ENCODE measurements around the gene RAD51B.

The RAD51B gene

DNA sequence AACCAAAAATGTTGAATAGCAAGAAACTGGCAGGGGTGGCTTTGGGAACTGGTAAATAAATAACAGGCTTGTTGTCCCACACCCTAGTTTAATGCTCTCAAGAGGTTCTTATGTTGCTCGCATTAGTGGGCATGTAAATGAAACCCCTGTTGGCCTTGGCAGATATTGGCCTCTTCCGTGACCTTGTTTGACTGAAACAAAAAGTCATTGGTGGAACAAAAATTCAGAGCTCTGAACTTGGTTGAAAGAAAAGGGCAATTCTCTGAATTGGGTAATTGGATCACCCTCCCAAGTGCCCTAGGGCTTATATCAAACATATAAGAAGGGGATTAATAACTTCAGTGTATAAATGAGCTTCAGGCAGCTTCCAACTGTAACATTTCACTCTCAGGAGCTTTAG is 547.1 kb downstream of the RAD51B start:
- TF ChIP-seq, protein P1, sequence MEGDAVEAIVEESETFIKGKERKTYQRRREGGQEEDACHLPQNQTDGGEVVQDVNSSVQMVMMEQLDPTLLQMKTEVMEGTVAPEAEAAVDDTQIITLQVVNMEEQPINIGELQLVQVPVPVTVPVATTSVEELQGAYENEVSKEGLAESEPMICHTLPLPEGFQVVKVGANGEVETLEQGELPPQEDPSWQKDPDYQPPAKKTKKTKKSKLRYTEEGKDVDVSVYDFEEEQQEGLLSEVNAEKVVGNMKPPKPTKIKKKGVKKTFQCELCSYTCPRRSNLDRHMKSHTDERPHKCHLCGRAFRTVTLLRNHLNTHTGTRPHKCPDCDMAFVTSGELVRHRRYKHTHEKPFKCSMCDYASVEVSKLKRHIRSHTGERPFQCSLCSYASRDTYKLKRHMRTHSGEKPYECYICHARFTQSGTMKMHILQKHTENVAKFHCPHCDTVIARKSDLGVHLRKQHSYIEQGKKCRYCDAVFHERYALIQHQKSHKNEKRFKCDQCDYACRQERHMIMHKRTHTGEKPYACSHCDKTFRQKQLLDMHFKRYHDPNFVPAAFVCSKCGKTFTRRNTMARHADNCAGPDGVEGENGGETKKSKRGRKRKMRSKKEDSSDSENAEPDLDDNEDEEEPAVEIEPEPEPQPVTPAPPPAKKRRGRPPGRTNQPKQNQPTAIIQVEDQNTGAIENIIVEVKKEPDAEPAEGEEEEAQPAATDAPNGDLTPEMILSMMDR (IDR thresholded peaks at IDR 0.05; ENCODE audit: insufficient read depth, missing control alignments), result no peak
- FAIRE-seq (no peak), DNase-seq (ENCODE audit: insufficient read length, low spot score) (no peak)

DNA sequence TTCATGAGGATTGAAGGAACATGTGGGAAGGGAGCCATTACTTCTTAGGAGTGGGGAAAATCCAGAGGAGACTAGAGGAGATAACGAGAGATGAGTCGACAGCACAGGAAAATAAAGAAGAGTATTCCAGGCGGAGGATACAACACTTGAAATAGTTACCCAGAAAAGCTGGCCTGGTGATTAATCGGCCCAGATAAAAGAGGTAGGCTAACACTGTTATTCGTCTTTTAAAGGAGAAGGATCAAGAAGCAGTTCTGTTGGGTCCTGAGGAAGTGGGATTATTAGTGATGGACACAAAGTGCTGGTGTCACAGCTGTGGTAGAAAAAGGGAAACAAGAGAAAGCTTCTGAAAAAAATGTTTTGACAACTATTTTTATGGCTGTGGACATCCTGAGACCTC is 548.0 kb downstream of the RAD51B start:
- TF ChIP-seq, protein P1 (IDR thresholded peaks at IDR 0.05; ENCODE audit: insufficient read depth, missing control alignments), result no peak
- DNase-seq (ENCODE audit: insufficient read length, low spot score) (no peak), FAIRE-seq (no peak)

DNA sequence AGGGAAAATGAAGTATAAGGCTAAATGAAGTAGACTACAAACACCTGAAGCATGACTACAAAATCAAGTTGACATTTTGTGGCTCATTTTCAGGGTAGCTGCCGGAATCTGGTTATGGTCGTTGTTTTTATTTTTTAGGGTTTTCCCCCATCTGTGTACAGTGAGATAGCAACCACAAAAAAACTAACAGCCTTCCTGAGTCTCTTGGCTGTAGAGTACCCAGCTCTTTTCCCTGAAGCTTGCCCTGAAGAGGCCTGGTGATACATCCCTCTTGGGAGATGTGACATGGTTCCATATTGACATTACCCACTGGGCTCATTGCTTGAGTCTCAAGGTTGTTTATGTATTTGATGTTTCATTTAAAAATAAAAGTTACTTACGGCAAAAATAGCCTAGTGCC is 549.3 kb downstream of the RAD51B start:
- FAIRE-seq (no peak), DNase-seq (ENCODE audit: insufficient read length, low spot score) (no peak)
- TF ChIP-seq, protein P1 (IDR thresholded peaks at IDR 0.05; ENCODE audit: insufficient read depth, missing control alignments), result no peak

DNA sequence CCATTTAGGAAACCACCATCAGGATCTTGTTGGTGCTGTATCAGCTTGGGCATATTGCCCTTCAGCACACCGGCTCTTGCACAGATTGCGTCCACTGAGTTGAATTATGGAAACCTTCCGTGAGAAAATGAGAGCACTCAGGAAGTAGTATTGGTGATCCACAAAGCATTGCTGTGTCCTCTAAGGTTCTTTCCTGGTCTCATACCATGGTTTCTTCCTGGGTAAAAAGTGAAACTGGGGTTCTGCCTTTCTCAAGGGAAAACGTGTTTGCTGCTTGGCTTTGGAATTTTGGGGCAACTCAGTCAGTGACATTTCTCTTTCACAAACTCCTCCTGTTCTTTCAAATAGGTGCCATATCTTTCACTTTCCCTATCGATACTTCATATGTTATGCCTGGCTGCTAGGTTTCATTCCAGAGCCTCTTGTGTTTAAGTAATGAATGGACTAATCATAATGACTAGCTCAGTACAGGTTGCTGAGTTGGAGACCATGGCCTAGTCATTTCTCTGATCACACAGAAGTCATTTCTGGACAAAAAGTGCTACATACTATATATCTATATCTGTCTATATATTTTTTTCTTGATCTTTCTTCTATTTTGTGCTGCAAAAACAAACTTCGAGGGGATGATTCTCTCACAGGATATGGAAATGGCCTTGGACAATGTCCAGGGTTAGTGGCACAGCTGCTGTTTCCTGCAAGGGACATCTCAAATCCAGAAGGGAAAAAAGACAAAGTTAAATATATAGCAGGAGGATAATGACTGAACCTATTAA is 549.9 kb downstream of the RAD51B start:
- FAIRE-seq, result no peak
- DNase-seq (ENCODE audit: insufficient read length, low spot score), result no peak
- TF ChIP-seq, protein P1 (IDR thresholded peaks at IDR 0.05; ENCODE audit: insufficient read depth, missing control alignments), result no peak

DNA sequence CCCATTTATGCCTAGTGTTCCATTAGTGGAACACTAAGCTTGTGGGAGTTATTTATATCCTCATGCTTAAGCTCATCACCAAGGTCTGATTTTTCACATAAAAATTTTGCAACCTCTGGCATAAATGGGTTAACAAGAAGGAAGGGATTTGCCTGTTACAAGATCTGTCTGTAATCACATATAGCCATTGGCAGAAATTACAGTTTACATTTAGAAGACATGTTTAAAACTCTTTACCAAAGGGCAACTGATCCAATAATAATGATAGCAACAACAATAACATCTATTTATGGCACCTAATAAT is 550.4 kb downstream of the RAD51B start:
- DNase-seq (ENCODE audit: insufficient read length, low spot score) (no peak), FAIRE-seq (no peak)
- TF ChIP-seq, protein P1 (IDR thresholded peaks at IDR 0.05; ENCODE audit: insufficient read depth, missing control alignments), result no peak

DNA sequence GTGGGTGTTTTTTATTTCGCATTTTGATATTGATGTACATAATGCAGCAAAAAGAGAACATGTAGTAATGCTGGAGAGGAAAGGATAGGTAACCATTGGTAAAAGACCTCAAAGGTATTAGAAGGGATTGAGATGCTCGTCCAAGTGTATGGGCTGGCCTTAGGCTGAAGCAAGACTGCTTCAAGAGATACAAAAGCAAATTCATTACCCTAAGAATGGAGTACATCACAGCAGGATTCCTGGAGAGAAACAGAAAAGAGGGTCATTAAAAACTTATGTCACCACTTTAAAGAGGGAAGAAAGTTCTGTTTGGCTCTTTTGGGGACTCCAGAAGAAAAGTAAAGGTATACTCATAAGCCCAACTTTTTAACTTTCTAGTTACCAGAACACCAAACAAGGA is 552.8 kb downstream of the RAD51B start:
- FAIRE-seq (no peak), DNase-seq (ENCODE audit: insufficient read length, low spot score) (no peak)
- TF ChIP-seq, protein P1 (IDR thresholded peaks at IDR 0.05; ENCODE audit: insufficient read depth, missing control alignments), result no peak

DNA sequence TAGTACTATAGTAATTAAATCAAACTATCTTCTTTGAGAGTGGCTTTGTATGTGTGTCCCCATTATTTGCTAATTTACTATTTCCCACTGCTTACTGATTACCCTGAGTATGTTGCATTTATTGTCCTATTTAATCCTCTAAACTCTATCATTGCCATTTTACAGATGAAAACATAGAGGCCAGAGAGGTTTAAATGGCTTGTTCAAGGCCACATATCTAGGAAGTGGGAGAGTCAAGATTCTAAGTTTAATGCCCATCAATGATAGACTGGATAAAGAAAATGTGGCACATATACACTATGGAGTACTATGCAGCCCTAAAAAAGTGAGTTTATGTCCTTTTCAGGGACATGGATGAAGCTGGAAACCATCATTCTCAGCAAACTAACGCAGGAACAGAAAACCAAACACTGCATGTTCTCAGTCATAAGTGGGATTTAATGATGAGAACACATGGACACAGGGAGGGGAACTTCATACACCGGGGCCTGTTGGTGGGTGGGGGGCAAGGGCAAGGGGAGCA is 553.6 kb downstream of the RAD51B start:
- DNase-seq (ENCODE audit: insufficient read length, low spot score) (no peak), FAIRE-seq (no peak)
- TF ChIP-seq, protein P1 (IDR thresholded peaks at IDR 0.05; ENCODE audit: insufficient read depth, missing control alignments), result no peak
